GM19397 (cell line): ENCODE measurements around the gene FMN1.

Source experiments
- ATAC-seq: cut with Tn5 transposase; IDR thresholded peaks from one replicate; pipeline ENCODE4 v1.9.1; 2021; ENCODE audit warnings: mild to moderate bottlenecking, moderate library complexity; ENCODE audit not compliant: unreplicated experiment

The FMN1 gene

DNA sequence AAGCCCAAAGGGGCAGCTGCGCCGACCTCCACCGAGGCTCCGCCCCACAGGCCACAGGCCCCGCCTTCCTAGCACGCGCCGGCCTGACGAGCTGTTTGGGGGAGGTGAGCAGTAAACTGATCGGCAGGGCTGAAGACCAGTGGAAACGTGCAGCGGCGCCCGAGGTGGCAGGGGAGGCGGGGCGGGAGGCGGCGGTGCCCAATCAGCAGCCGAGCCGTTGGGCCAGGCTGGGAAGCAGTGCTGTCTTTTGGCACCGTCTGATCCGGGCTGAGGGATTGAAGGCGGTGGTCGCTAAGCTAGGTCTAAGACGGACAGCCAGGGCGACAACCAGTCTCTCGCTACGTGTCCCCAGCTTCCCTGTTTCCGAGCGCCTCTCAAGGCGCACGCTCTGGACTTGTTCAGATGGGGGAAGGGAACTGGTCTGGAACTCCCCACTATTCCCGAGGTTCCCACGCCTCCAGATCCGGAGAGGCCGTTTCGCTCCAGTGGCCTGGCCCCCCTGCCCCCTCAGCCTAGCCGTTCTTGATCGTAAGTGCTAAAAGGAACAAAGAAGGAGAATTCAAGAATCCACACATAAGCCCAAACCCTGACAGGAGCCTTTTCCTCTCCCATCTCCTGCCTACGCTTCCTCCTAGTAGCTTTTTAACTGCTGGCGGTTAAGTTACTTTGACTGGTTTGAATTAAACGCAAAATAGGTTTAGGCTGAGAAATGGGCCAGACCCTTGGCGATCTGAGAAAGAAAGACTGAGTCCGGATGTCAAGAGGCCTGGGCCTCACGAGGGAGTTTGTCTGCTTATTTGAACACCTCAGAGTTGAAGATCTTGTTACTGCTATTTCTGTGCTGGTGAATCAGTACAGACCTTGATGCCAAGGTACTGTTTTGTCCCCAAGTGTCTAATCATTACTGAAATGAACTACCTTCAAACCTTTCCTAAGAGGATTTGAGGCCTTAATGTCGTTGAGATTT is at the start of gene FMN1:
FMN1 (minus strand) TSS at position 11 of the 967 bp plus-strand sequence. CDS start 39,800 bp downstream, outside the sequence.
- ATAC-seq: peak; percentile 99

GRCh38 chr15:33243869-33244268 is 49.4 kb upstream of the FMN1 start:
- ATAC-seq: no peak

- no peak for ATAC-seq
Observed at GRCh38 chr15:33243393-33243792, 48.9 kb upstream of the FMN1 start.

GRCh38 chr15:33242669-33243191 is 48.2 kb upstream of the FMN1 start:
- ATAC-seq: no peak

DNA sequence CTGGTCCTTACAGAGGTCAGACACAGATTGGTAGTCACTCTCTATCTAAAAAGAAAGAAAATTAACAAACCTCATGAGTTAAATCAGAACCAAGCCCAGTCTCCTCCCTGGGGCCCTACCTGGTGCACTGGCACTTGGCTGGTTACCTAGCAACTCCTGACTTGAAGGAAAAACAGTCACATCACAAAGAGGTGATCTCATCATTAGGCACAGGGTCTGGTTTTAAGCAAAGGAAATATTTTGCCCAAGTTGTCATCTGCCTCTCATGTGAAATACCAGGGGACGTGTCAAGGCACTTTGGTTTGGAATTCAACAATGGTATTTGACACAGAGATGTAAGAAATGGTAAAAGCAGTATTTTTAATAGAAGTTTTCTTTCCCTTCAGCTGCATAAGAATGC is 47.7 kb upstream of the FMN1 start:
- ATAC-seq: no peak

- no peak for ATAC-seq
Observed at GRCh38 chr15:33236841-33237509, 42.5 kb upstream of the FMN1 start.

GRCh38 chr15:33234020-33234461 is 39.5 kb upstream of the FMN1 start:
- no peak for ATAC-seq

- ATAC-seq: peak; percentile 96
Observed at GRCh38 chr15:33226559-33227181, 32.2 kb upstream of the FMN1 start.

GRCh38 chr15:33218071-33218491 is 23.6 kb upstream of the FMN1 start:
- no peak for ATAC-seq

DNA sequence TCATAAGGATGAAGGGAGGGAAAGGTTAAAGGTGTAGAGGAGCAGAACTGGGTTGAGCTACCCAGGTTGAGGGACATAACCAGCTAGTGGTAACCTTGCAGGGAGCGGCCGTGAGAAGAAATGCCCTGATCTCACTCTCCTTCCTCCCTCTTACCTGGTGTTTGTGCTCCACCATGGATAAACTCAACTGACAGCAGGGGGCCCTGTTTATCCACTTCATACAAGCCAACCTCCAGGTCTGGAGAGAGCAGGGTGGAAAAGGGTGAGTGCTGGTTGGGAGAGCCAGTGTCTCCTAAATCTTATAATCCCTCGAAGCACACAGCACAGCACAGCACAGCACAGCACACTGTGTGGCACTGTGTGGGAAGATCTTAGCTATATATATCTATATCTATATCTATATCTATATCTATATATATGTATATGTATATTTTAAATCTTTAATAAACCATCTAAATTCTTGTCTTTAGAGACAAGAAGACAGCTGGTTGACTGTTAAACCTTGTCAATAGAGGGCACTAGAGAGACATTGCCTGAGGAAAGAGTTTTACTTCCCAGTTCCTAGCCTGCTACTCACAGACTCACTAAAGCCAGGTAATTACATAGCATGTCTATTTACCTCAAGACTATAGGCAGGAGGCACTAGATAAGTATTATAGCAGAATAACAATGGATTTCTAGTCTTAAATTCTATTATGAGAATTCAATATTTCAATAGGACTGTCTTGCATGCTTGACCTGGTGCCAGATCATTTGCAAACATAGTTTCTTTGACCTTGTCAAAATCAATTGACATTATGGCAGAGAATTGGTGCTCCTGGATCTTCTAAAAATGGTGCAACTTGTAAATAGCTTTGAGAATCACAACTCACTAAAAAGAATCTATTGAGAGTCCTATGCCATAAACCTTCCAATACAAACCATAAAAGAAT is 21.7 kb upstream of the FMN1 start:
- ATAC-seq: no peak

GRCh38 chr15:33211176-33211808 is 16.8 kb upstream of the FMN1 start:
- no peak for ATAC-seq

GRCh38 chr15:33209575-33210481 is 15.3 kb upstream of the FMN1 start:
- ATAC-seq: no peak

DNA sequence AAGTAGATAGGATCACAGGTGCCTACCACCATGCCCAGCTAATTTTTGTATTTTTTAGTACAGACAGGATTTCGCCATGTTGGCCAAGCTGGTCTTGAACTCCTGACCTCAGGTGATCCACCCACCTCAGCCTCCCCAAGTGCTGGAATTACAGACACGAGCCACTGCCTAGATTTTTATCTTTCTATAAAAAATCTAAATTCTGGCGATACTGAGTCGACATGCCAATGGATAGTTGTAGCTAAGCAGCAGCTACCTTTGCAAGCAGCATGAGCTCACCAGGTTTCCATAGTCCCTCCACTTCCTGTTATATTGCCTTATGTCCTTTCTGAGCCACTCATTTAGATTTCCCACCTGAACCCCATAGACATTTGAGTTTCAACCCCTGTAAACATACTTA is 13.1 kb upstream of the FMN1 start:
- ATAC-seq: no peak

- ATAC-seq: no peak
Observed at GRCh38 chr15:33206366-33206765, 11.9 kb upstream of the FMN1 start.

GRCh38 chr15:33204926-33205325 is 10.4 kb upstream of the FMN1 start:
- ATAC-seq: no peak

GRCh38 chr15:33204087-33204486 is 9.6 kb upstream of the FMN1 start:
- ATAC-seq: no peak

GRCh38 chr15:33201491-33202231 is 7.1 kb upstream of the FMN1 start:
- peak; percentile 75 for ATAC-seq

- ATAC-seq: no peak
Observed at GRCh38 chr15:33200903-33201302, 6.4 kb upstream of the FMN1 start.
